B cell (primary cell): ENCODE measurements around the gene SRGAP2C. TPM values are rescaled to one million over a fixed set of nuclear protein-coding genes. Genes with fewer than 3 reads are reported as not detected.
"Not testable (repeated sequence)": the region's sequence is repeated elsewhere in the genome, so short reads cannot be mapped to it uniquely, and the experiment has no call there.

Experiments used
- ATAC-seq: fragments of 200-7000 bp; cut with Tn5 transposase; one replicate; pipeline ENCODE4 v1.10.0; 2021; ENCODE audit warnings: low read depth, mild to moderate bottlenecking, moderate number of reproducible peaks, moderate library complexity
- CTCF ChIA-PET: fragments of 350-600 bp; sonication (Branson Sonifier 250); formaldehyde crosslinking; loops from one replicate; lab custom pipeline; 2021; ENCODE audit warnings: antibody characterized with exemption, inconsistent platforms; lab: Charles Lee
- POLR2A ChIA-PET: fragments of 350-600 bp; sonication (Branson Sonifier 250); formaldehyde crosslinking; loops from one replicate; lab custom pipeline; 2021; ENCODE audit warnings: antibody characterized with exemption; lab: Charles Lee
- DNase-seq: peaks from one replicate; pipeline ENCODE4 v3.0.0; 2013
- H2AFZ ChIP-seq: 2 replicates; pipeline ENCODE4 v1.6.1; 2012; ENCODE audit warnings: mild to moderate bottlenecking, low read depth, low read length; ENCODE audit not compliant: insufficient read depth, poor library complexity, severe bottlenecking
- H3K27ac ChIP-seq, 2 donors: 1 replicate in 1 of 2; 2 replicates in 1 of 2; pipeline ENCODE4 v1.5.1; 2012 to 2013; ENCODE audit warnings: low read length in 2 of 2, mild to moderate bottlenecking in 2 of 2, moderate library complexity in 1 of 2
- H3K27me3 ChIP-seq, 4 experiments: fragments of 200-600 bp in 1 of 4; sonication (generic) in 1 of 4; replicated peaks in 1 of 4; 1 replicate in 2 of 4; 2 replicates in 2 of 4; pipeline versions ENCODE4 v1.6.1 to v1.7.0; 2013 to 2016; ENCODE audit warnings: low read length in 3 of 4, mild to moderate bottlenecking in 2 of 4, mixed read lengths in 1 of 4, moderate library complexity in 1 of 4; ENCODE audit not compliant: insufficient read depth in 4 of 4, control insufficient read depth in 3 of 4; ENCODE audit errors: control extremely low read depth in 1 of 4
- H3K36me3 ChIP-seq, 2 experiments: replicated peaks in 1 of 2; 1 replicate in 1 of 2; 2 replicates in 1 of 2; pipeline versions ENCODE4 v1.6.1 to v1.7.1; 2013; ENCODE audit warnings: low read length in 1 of 2; ENCODE audit not compliant: insufficient read depth in 2 of 2, control insufficient read depth in 1 of 2; ENCODE audit errors: control extremely low read depth in 1 of 2, extremely low read depth in 1 of 2
- H3K4me1 ChIP-seq, 2 donors: fragments of 200-600 bp in 1 of 2; sonication (generic) in 1 of 2; 1 replicate in 1 of 2; 2 replicates in 1 of 2; pipeline versions ENCODE4 v1.5.1 to v1.6.1; 2013 to 2017; ENCODE audit warnings: low read length in 2 of 2; ENCODE audit not compliant: control insufficient read depth in 2 of 2, insufficient read depth in 2 of 2
- H3K4me2 ChIP-seq: replicated peaks from 2 replicates; pipeline ENCODE3; 2012; ENCODE audit warnings: mild to moderate bottlenecking, low read depth, low read length; ENCODE audit not compliant: poor library complexity, severe bottlenecking
- H3K4me3 ChIP-seq, 5 experiments: fragments of 200-600 bp in 1 of 5; sonication (generic) in 1 of 5; 1 replicate in 3 of 5; 2 replicates in 2 of 5; pipeline versions ENCODE4 v1.5.1 to v1.7.0; 2011 to 2016; ENCODE audit warnings: low read length in 4 of 5, mild to moderate bottlenecking in 4 of 5, low read depth in 2 of 5, control low read depth in 1 of 5, moderate library complexity in 1 of 5; ENCODE audit not compliant: insufficient read depth in 1 of 5; ENCODE audit errors: control extremely low read depth in 1 of 5, extremely low read depth in 1 of 5
- H3K79me2 ChIP-seq: fragments of 200-600 bp; sonication (generic); one replicate; pipeline ENCODE4 v1.6.0; 2016; ENCODE audit warnings: low read length; ENCODE audit not compliant: control insufficient read depth, insufficient read depth
- H3K9ac ChIP-seq: fragments of 200-600 bp; sonication (generic); 2 replicates; pipeline ENCODE4 v1.6.1; 2017; ENCODE audit warnings: mild to moderate bottlenecking, low read length, moderate library complexity
- H3K9me3 ChIP-seq, 3 donors: one replicate each; pipeline versions ENCODE4 v1.6.1 to v1.7.1; 2013; ENCODE audit warnings: low read length in 2 of 3; ENCODE audit not compliant: control insufficient read depth in 2 of 3, insufficient read depth in 1 of 3; ENCODE audit errors: control extremely low read depth in 1 of 3
- H4K20me1 ChIP-seq: 2 replicates; pipeline ENCODE4 v1.6.0; 2012; ENCODE audit warnings: mild to moderate bottlenecking, low read length; ENCODE audit not compliant: insufficient read depth, control insufficient read depth, poor library complexity, severe bottlenecking
- H3K27ac Mint-ChIP-seq: one replicate; pipeline ENCODE4 v1.8.0; 2021; ENCODE audit warnings: mixed read lengths
- H3K27me3 Mint-ChIP-seq: one replicate; pipeline ENCODE4 v1.8.0; 2021; ENCODE audit warnings: mixed read lengths
- H3K4me1 Mint-ChIP-seq: one replicate; pipeline ENCODE4 v1.8.0; 2021; ENCODE audit warnings: mixed read lengths
- H3K4me3 Mint-ChIP-seq: one replicate; pipeline ENCODE4 v1.8.0; 2021; ENCODE audit warnings: mixed read lengths
- H3K9me3 Mint-ChIP-seq: one replicate; pipeline ENCODE4 v1.8.0; 2022; ENCODE audit warnings: mixed read lengths; ENCODE audit not compliant: insufficient read depth
- WGBS: methylation state at CpG from one replicate; pipeline ENCODE4 v1.1.5; 2013; ENCODE audit warnings: missing lambda C conversion rate; ENCODE audit not compliant: insufficient coverage; 5-methylcytosine and 5-hydroxymethylcytosine counted together
- intact Hi-C: fragments of 100-400 bp; cut with micrococcal nuclease; formaldehyde crosslinking; loops from one replicate; pipeline ENCODE4 v1.10.0; 2022
- polyA plus RNA-seq: library from polyadenylated mRNA; depleted of rRNA; stranded (reverse); fragments of >200 nt; gene quantifications from 2 replicates; pipeline ENCODE4 v1.2.3, GENCODE V29; 2012
- total RNA-seq, 2 donors: library from RNA; stranded (reverse); fragments of 120-200 nt in 1 of 2; gene quantifications; 1 replicate in 1 of 2; 2 replicates in 1 of 2; pipeline versions ENCODE4 v1.2.3 to v1.2.4, GENCODE V29; 2013 to 2022

SRGAP2C gene
- total and polyA plus RNA-seq, 2 donors (not counting 1 experiment from before 2014, with no cell fraction given): 2.2 to 40.7 TPM

DNA sequence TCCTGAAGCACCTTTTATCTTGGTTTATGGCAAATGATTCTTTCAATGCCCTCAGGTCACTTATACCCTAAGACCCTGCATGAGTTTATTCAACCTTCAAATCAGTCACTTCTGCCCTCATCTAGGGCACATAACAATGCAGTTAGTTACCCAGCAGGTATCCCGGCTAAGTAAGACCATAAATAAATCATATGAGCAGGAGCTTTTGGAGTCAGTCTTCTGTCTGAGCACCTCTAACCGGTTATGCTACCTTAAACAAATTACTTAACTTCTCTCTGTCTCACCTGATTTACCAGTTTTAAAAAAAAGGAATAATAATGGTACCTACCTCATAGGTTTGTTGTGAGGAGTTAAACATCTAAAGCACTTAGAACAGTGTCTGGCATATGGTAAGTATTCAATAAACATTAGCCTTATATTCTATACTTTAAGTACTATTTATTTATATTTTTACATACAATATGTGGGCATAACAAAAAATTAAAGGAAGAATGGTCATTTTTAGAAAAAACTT is 17.5 kb upstream of the SRGAP2C start:
- H3K9me3 Mint-ChIP-seq, DNase-seq, H3K36me3 ChIP-seq, H3K4me3 Mint-ChIP-seq, H3K4me1 ChIP-seq, H3K27ac ChIP-seq, H4K20me1 ChIP-seq, H2AFZ ChIP-seq, H3K4me1 Mint-ChIP-seq, ATAC-seq, H3K4me3 ChIP-seq, POLR2A ChIA-PET, H3K79me2 ChIP-seq, CTCF ChIA-PET, intact Hi-C loops, H3K27me3 ChIP-seq, H3K27me3 Mint-ChIP-seq, H3K9ac ChIP-seq, H3K9me3 ChIP-seq, H3K4me2 ChIP-seq, H3K27ac Mint-ChIP-seq: not testable (repeated sequence)
- WGBS: no CpG with 5 or more reads among the region's 2 CpGs

DNA sequence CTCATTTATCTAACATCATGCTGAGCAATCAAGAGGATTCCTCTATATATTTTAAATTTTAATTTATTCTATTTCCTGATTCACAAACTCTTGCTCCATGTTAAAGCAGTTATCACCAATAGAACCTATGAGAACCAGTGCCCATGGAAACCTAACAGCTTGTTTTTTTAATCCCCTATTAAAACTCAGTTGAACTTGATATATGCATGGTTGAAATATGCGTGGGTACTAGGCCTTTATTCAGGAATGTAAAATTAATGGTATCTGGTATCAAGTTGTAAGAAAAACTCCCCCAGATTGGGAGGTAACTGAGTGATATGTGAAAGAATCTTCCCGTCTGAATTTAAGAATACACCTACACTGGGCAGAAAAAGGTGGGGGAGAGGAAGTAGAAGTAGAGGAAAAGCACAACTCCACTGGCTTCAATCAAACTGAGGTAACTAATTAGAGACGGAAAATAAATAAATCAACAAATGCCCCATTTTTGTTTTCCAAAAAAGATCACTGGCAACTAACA is 16.6 kb upstream of the SRGAP2C start:
- POLR2A ChIA-PET, H3K27me3 Mint-ChIP-seq: not testable (repeated sequence)

GRCh38 chr1:121176649-121177048 is 8.1 kb upstream of the SRGAP2C start:
- H3K79me2 ChIP-seq, H3K9me3 ChIP-seq, H3K27ac ChIP-seq: not testable (repeated sequence)

More for the DNA sequence above, 16.6 kb upstream of the SRGAP2C start:
- H2AFZ ChIP-seq, DNase-seq, H3K4me3 ChIP-seq, H3K4me1 Mint-ChIP-seq, H3K27ac Mint-ChIP-seq, H3K4me1 ChIP-seq, H3K9ac ChIP-seq, H3K79me2 ChIP-seq, H3K4me3 Mint-ChIP-seq, H3K9me3 Mint-ChIP-seq, H3K36me3 ChIP-seq, H3K4me2 ChIP-seq, H3K27me3 ChIP-seq, intact Hi-C loops, CTCF ChIA-PET, ATAC-seq, H4K20me1 ChIP-seq, H3K27ac ChIP-seq, H3K9me3 ChIP-seq: not testable (repeated sequence)
- no CpG with 5 or more reads among the region's 3 CpGs for WGBS

DNA sequence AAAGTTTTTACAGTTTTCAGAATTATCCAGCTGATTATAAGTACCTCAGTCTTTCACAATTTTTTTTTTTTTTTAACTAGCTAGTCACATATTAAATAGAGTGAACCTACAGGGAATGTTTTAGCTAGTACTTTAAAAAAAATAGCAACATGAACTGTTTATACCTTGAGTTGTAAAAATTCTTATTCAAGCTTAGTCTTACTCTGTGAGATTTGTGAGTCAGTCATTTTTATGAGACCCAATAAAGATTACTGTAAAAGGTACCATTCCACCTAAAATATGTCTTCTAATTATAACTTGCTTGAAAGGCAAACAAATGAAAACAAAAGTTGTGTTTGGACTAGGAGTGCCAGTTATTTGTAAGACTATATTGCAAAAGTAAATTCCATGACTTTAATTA is 6.6 kb upstream of the SRGAP2C start:
- DNase-seq, H3K79me2 ChIP-seq, H3K9me3 ChIP-seq, H3K4me2 ChIP-seq, CTCF ChIA-PET, H3K9ac ChIP-seq, H3K4me1 ChIP-seq, ATAC-seq, H3K36me3 ChIP-seq, H3K27ac ChIP-seq, H3K27me3 ChIP-seq, H3K4me1 Mint-ChIP-seq, intact Hi-C loops, H4K20me1 ChIP-seq, H3K27ac Mint-ChIP-seq, H2AFZ ChIP-seq, H3K4me3 Mint-ChIP-seq, H3K27me3 Mint-ChIP-seq, H3K4me3 ChIP-seq, H3K9me3 Mint-ChIP-seq, POLR2A ChIA-PET: not testable (repeated sequence)

More at GRCh38 chr1:121176649-121177048, 8.1 kb upstream of the SRGAP2C start:
- DNase-seq, ATAC-seq, H3K27ac Mint-ChIP-seq, H3K4me3 Mint-ChIP-seq, CTCF ChIA-PET, POLR2A ChIA-PET, H3K9ac ChIP-seq, H3K36me3 ChIP-seq, H3K4me2 ChIP-seq, H3K4me1 ChIP-seq, H3K4me3 ChIP-seq, intact Hi-C loops, H4K20me1 ChIP-seq, H3K9me3 Mint-ChIP-seq, H3K27me3 ChIP-seq, H3K4me1 Mint-ChIP-seq, H2AFZ ChIP-seq, H3K27me3 Mint-ChIP-seq: not testable (repeated sequence)
- WGBS: no CpG with 5 or more reads among the region's 2 CpGs
